Measurements from ENCODE around the gene PSTPIP1. TPM values are rescaled to one million over a fixed set of nuclear protein-coding genes. Genes with fewer than 3 reads are reported as not detected.

Gene PSTPIP1
- total RNA-seq, 1 donor from 2014 or later, result 18.4 TPM

- peak; percentile 37 for DNase-seq
- Histone ChIP-seq H3K4me1 (peaks cover 31% of the 10 kb centered on the region), H3K9me3 (no peaks in the 10 kb centered on the region), H3K36me3 (no peaks in the 10 kb centered on the region), H3K4me3 (no peak overlapping the region), H3K27me3 (ENCODE audit: low read depth) (no peaks in the 10 kb centered on the region), H3K27ac (peak overlapping the region; percentile 31)
- no peak for TF ChIP-seq CTCF (IDR thresholded peaks at IDR 0.05)
- intact Hi-C loops (cut with DNase I), result no loop called here
- no peak for ATAC-seq
Measured at GRCh38 chr15:77002436-77002835, 7.5 kb downstream of the PSTPIP1 start.

- H3K9me3 ChIP-seq, result no peaks in the 10 kb centered on the region
- no peak overlapping the region for H3K4me3 ChIP-seq
- intact Hi-C loops (cut with DNase I), result no loop called here
- TF ChIP-seq CTCF (IDR thresholded peaks at IDR 0.05), result no peak
- peaks cover 30% of the 10 kb centered on the region for H3K4me1 ChIP-seq
- DNase-seq (peak; percentile 86), ATAC-seq (peak; percentile 81 to 89)
- no peaks in the 10 kb centered on the region for H3K36me3 ChIP-seq
- H3K27me3 ChIP-seq (ENCODE audit: low read depth), result no peaks in the 10 kb centered on the region
- peak overlapping the region; percentile 36 for H3K27ac ChIP-seq
Measured at GRCh38 chr15:77002954-77003912, 8.3 kb downstream of the PSTPIP1 start.

- ATAC-seq, result peak; percentile 78 to 81
- Histone ChIP-seq H3K27ac (peak overlapping the region; percentile 36), H3K27me3 (ENCODE audit: low read depth) (no peaks in the 10 kb centered on the region), H3K9me3 (no peaks in the 10 kb centered on the region), H3K36me3 (no peaks in the 10 kb centered on the region), H3K4me3 (no peak overlapping the region), H3K4me1 (peaks cover 24% of the 10 kb centered on the region)
- intact Hi-C loops (cut with DNase I), result no loop called here
- peak; percentile 85 for DNase-seq
- TF ChIP-seq CTCF (IDR thresholded peaks at IDR 0.05), result no peak
Measured at GRCh38 chr15:77004189-77004588, 9.3 kb downstream of the PSTPIP1 start.

GRCh38 chr15:77009176-77009575 is 14.2 kb downstream of the PSTPIP1 start:
- intact Hi-C loops (cut with DNase I), result no loop called here
- no peak for TF ChIP-seq CTCF (IDR thresholded peaks at IDR 0.05)
- Histone ChIP-seq H3K4me3 (no peak overlapping the region), H3K4me1 (peaks cover 2% of the 10 kb centered on the region), H3K27me3 (ENCODE audit: low read depth) (no peaks in the 10 kb centered on the region), H3K27ac (no peak overlapping the region), H3K36me3 (no peaks in the 10 kb centered on the region), H3K9me3 (no peaks in the 10 kb centered on the region)
- no peak for DNase-seq
- ATAC-seq, result no peak

GRCh38 chr15:77009646-77010311 is 14.9 kb downstream of the PSTPIP1 start:
- H3K36me3 ChIP-seq, result no peaks in the 10 kb centered on the region
- no peaks in the 10 kb centered on the region for H3K27me3 ChIP-seq (ENCODE audit: low read depth)
- intact Hi-C loops (cut with DNase I), result no loop called here
- H3K27ac ChIP-seq, result no peak overlapping the region
- no peaks in the 10 kb centered on the region for H3K9me3 ChIP-seq
- H3K4me1 ChIP-seq, result peaks cover 7% of the 10 kb centered on the region
- DNase-seq (no peak), ATAC-seq (no peak)
- no peak overlapping the region for H3K4me3 ChIP-seq
- TF ChIP-seq CTCF (IDR thresholded peaks at IDR 0.05), result no peak
